SK-N-SH treated with all-trans-retinoic acid at 6 μM for 48 hours (cell line): Measurements from ENCODE around the gene ARID3B.

Experiments used
- PATZ1 ChIP-seq: fragments of 250-450 bp; sonication (Bioruptor Pico); IDR thresholded peaks from 2 replicates; pipeline ENCODE4 v1.8.0; 2020; ENCODE audit warnings: mild to moderate bottlenecking, moderate library complexity, borderline replicate concordance
- SNAI2 ChIP-seq: fragments of 250-450 bp; sonication (Bioruptor Pico); IDR thresholded peaks from 2 replicates; pipeline ENCODE4 v1.5.0; 2020; ENCODE audit warnings: mild to moderate bottlenecking, moderate library complexity
- TCF4 ChIP-seq: fragments of 250-450 bp; sonication (Bioruptor Pico); IDR thresholded peaks from 2 replicates; pipeline ENCODE4 v1.8.0; 2021; ENCODE audit warnings: mild to moderate bottlenecking, moderate library complexity, borderline replicate concordance
- TSHZ2 ChIP-seq: fragments of 250-450 bp; sonication (Bioruptor Pico); IDR thresholded peaks from 2 replicates; pipeline ENCODE4 v1.5.0; 2020; ENCODE audit warnings: mild to moderate bottlenecking, moderate library complexity
- ZNF70 ChIP-seq: fragments of 450-650 bp; formaldehyde crosslinking; IDR thresholded peaks from 2 replicates; pipeline ENCODE4 v1.5.0; 2020; ENCODE audit warnings: mild to moderate bottlenecking, moderate library complexity

- no peak for TF ChIP-seq PATZ1 (CRISPR knock-in tag)
- TF ChIP-seq SNAI2 (CRISPR knock-in tag), result no peak
- TF ChIP-seq TSHZ2, result no peak
- no peak for TF ChIP-seq TCF4 (CRISPR knock-in tag)
- TF ChIP-seq ZNF70 (CRISPR knock-in tag), result no peak
These were observed 90.4 kb downstream of the ARID3B start for GRCh38 chr15:74631408-74631807.
